IPS DF 6.9 (cell line): ENCODE measurements around the gene LRP5.
A peak's percentile ranks its signal among the peaks of the same experiment; 100 is the strongest.
"Not testable (repeated sequence)": the region's sequence is repeated elsewhere in the genome, so short reads cannot be mapped to it uniquely, and the experiment has no call there.

ENCODE experiments used
- DNase-seq: peaks from one replicate; pipeline ENCODE4 v3.0.0-alpha.2; 2013; ENCODE audit warnings: low read depth, low spot score
- H3K27ac ChIP-seq: one replicate; pipeline ENCODE4 v1.5.1; 2013; ENCODE audit warnings: low read length, control low read depth
- H3K27me3 ChIP-seq: 2 replicates; pipeline ENCODE4 v1.6.1; 2013; ENCODE audit warnings: mild to moderate bottlenecking, low read length; ENCODE audit not compliant: control insufficient read depth, insufficient read depth
- H3K36me3 ChIP-seq: 2 replicates; pipeline ENCODE4 v1.6.1; 2013; ENCODE audit warnings: low read length; ENCODE audit not compliant: control insufficient read depth, insufficient read depth
- H3K4me1 ChIP-seq: 2 replicates; pipeline ENCODE4 v1.6.1; 2013; ENCODE audit warnings: low read length; ENCODE audit not compliant: control insufficient read depth, insufficient read depth
- H3K4me3 ChIP-seq: 2 replicates; pipeline ENCODE4 v1.5.1; 2013; ENCODE audit warnings: mild to moderate bottlenecking, low read length
- H3K9me3 ChIP-seq: 2 replicates; pipeline ENCODE4 v1.6.1; 2013; ENCODE audit warnings: low read length, inconsistent platforms; ENCODE audit not compliant: control insufficient read depth, insufficient read depth
- WGBS: extraction: QIAGEN DNeasy Blood & Tissue Kit; methylation state at CpG from one replicate; pipeline ENCODE4 v1.1.7; 2013; ENCODE audit warnings: mixed read lengths, missing lambda C conversion rate; ENCODE audit not compliant: insufficient read length, insufficient coverage; 5-methylcytosine and 5-hydroxymethylcytosine counted together

The LRP5 gene

DNA sequence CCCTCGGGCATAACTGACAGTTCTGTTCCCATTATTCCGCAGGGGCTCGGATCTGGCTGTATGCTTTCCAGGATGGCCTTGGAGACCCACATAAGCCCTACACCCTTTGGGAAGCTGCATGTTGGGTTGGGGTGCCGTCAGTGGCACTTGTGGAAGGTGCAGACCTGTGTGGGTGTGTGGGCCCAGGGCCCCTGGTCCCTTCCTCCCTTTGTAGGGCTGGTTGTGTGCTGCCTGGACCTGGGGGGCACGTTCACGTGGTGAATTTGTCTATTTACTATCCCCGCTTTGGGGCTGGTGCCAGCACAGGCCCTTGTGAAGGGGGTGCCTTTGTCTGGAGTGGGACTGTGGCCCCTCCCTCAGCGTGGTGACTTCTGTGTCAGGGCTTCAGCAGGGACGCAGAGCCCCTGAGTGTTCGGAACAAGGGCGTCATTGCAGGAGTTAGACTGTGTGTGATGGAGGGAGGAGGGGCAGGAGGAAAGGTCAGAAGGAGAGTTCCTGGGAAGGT lies 133.2 kb downstream of the LRP5 start:
- H3K4me1 ChIP-seq: 0 out of 2 replicates have a peak, but pooled peaks cover 2% of the 10 kb centered on the region
- H3K36me3 ChIP-seq: no peaks in the 10 kb centered on the region
- H3K27ac ChIP-seq: no peak overlapping the region
- no peak overlapping the region for H3K4me3 ChIP-seq
- no peaks in the 10 kb centered on the region for H3K9me3 ChIP-seq
- no peaks in the 10 kb centered on the region for H3K27me3 ChIP-seq
- WGBS: no CpG with 5 or more reads among the region's 11 CpGs
- DNase-seq: no peak

DNA sequence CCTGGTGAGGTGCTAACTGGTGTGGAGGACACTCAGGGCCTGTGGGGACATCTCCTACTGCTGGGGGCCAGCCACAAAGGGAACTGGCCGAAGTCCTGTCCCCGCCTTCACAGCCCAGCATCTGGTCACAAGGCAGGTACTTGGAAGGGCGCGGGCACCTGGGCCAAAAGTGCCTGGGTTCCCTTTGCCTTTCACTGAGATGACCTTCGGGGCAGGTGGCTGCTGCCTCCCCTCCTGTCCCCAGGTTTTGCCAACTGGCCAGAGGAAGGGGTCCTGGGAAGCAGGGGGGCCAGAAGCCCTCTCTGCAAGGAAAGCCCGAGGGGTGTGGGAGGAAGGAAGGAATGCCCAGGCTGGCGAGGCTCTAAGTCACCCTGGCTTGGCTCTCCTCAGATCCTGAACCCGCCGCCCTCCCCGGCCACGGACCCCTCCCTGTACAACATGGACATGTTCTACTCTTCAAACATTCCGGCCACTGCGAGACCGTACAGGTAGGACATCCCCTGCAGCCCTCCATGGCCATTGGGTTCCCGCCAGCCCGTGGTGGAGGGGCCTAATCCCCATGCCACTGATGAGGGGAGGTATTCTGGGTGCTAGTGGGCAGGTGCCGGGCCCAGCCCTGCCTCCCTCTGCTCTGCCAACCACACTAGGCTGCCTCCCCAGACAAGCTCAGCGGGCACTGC lies 133.8 kb downstream of the LRP5 start:
- Histone ChIP-seq H3K4me1 (0 out of 2 replicates have a peak, but pooled peaks cover 2% of the 10 kb centered on the region), H3K27me3 (no peaks in the 10 kb centered on the region), H3K27ac (no peak overlapping the region), H3K9me3 (no peaks in the 10 kb centered on the region), H3K36me3 (no peaks in the 10 kb centered on the region), H3K4me3 (no peak overlapping the region)
- no peak for DNase-seq
- no CpG with 5 or more reads among the region's 18 CpGs for WGBS

- Histone ChIP-seq H3K27me3 (no peaks in the 10 kb centered on the region), H3K4me1 (0 out of 2 replicates have a peak, but pooled peaks cover 2% of the 10 kb centered on the region), H3K4me3 (no peak overlapping the region), H3K27ac (no peak overlapping the region), H3K36me3 (no peaks in the 10 kb centered on the region), H3K9me3 (no peaks in the 10 kb centered on the region)
- peak; percentile 66 for DNase-seq
- WGBS: no CpG with 5 or more reads among the region's 25 CpGs
Observed at GRCh38 chr11:68447015-68447801, 134.8 kb downstream of the LRP5 start.

DNA sequence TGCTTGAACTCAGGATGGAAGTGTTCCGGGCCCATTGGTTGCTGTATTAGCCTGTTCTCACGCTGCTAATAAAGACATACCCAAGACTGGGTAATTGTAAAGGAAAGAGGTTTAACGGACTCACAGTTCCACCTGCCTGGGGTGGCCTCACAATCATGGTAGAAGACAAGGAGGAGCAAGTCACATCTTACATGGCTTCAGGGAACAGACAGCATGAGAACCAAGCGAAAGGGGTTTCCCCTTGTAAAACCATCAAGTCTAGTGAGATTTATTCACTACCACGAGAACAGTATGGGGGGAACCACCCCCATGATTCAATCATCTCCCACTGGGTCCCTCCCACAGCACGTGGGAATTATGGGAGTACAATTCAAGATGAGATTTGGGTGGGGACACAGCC lies 135.5 kb downstream of the LRP5 start:
- not testable (repeated sequence) for H3K4me3 ChIP-seq, H3K27me3 ChIP-seq, H3K4me1 ChIP-seq, DNase-seq, H3K27ac ChIP-seq, H3K36me3 ChIP-seq, H3K9me3 ChIP-seq
- WGBS: no CpG with 5 or more reads among the region's 6 CpGs

DNA sequence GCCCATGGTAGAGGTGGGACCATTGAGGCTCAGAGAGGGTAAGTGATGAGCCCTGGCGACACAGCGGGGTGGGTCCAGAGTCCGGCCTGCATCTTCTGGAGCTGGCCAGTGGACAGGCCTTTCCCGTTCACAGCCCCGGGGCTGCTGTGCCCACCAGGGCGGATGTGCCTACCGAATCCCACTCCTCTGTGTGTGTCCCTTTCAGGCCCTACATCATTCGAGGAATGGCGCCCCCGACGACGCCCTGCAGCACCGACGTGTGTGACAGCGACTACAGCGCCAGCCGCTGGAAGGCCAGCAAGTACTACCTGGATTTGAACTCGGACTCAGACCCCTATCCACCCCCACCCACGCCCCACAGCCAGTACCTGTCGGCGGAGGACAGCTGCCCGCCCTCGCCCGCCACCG lies 136.2 kb downstream of the LRP5 start:
- DNase-seq: no peak
- H3K36me3 ChIP-seq: no peaks in the 10 kb centered on the region

GRCh38 chr11:68449951-68450350 lies 137.6 kb downstream of the LRP5 start:
- no peaks in the 10 kb centered on the region for H3K36me3 ChIP-seq
- H3K9me3 ChIP-seq: no peaks in the 10 kb centered on the region
- H3K27me3 ChIP-seq: no peaks in the 10 kb centered on the region
- no peak overlapping the region for H3K4me3 ChIP-seq
- H3K27ac ChIP-seq: no peak overlapping the region
- H3K4me1 ChIP-seq: peaks cover 5% of the 10 kb centered on the region; the same call in 1 of the 2 replicates
- WGBS: no CpG with 5 or more reads among the region's 11 CpGs
- DNase-seq: no peak

More for the DNA sequence above, 136.2 kb downstream of the LRP5 start:
- Histone ChIP-seq H3K4me1 (0 out of 2 replicates have a peak, but pooled peaks cover 2% of the 10 kb centered on the region), H3K4me3 (no peak overlapping the region), H3K27me3 (no peaks in the 10 kb centered on the region), H3K27ac (no peak overlapping the region), H3K9me3 (no peaks in the 10 kb centered on the region)
- no CpG with 5 or more reads among the region's 25 CpGs for WGBS

GRCh38 chr11:68450711-68451110 lies 138.3 kb downstream of the LRP5 start:
- Histone ChIP-seq H3K9me3 (no peaks in the 10 kb centered on the region), H3K36me3 (no peaks in the 10 kb centered on the region), H3K27ac (no peak overlapping the region), H3K27me3 (no peaks in the 10 kb centered on the region), H3K4me3 (no peak overlapping the region), H3K4me1 (peaks cover 5% of the 10 kb centered on the region; the same call in 1 of the 2 replicates)
- no peak for DNase-seq
- WGBS: no CpG with 5 or more reads among the region's 8 CpGs

GRCh38 chr11:68454767-68455166 lies 142.4 kb downstream of the LRP5 start:
- H3K4me3 ChIP-seq: no peak overlapping the region
- no peak overlapping the region for H3K27ac ChIP-seq
- H3K36me3 ChIP-seq: no peaks in the 10 kb centered on the region
- H3K9me3 ChIP-seq: no peaks in the 10 kb centered on the region
- no peak for DNase-seq
- no CpG with 5 or more reads among the region's 8 CpGs for WGBS
- H3K4me1 ChIP-seq: peaks cover 3% of the 10 kb centered on the region; the same call in 1 of the 2 replicates
- H3K27me3 ChIP-seq: no peaks in the 10 kb centered on the region

DNA sequence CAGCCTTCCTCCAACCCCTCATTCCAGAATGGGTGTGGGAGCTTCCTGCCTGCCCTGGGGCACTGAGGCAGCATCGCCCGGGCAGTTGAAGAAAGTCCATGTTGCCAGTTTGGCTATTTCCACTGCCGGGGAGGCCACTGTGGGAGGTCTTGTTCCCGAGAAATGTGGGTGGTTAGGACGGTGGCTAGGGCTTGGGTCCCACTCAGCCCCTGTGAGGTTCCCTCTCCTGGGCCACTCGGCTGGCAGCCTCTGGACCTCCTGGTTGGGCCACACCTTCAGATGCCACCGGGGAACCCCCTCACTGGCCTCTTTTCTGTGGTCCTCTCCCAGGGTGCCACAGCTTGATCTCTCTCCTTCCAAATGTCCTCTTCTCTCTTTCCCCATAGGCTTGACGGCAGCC lies 143.1 kb downstream of the LRP5 start:
- no peak overlapping the region for H3K27ac ChIP-seq

DNA sequence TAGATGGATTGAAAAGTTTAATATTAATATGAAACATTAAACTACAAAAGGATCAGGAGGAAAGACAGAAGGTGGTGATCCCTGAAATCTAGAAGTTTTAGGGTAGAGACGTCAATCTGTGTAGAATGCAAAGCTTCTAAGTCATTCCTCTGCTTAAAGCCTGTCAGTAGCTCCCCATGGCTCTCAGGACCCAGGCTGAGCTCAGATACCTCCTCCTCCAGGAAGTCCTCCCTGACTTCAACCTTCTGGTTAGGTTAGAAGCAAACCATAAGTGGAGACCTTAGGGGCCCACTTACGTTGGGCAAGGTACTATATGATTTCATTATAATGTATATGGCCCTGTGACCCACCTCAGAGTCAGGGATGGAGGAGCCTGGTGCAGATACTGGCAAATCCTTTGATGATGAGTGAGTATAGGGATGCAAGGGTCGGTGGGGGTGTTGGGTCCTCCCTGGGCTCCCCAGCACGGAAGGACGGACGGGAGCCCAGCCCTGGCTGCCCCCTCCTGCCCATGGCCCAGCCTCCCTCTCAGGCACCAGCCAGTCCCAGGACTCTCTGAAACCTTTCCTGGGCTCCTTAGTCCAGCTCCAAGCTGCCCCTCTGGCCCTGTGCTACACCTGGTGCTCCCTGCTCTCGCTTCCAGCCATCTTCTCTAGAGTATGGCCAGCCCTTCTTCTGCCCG lies 145.0 kb downstream of the LRP5 start:
- no peaks in the 10 kb centered on the region for H3K9me3 ChIP-seq
- no peaks in the 10 kb centered on the region for H3K36me3 ChIP-seq
- no peaks in the 10 kb centered on the region for H3K27me3 ChIP-seq
- H3K4me3 ChIP-seq: no peak overlapping the region
- no peak for DNase-seq
- peaks cover 3% of the 10 kb centered on the region; the same call in 1 of the 2 replicates for H3K4me1 ChIP-seq
- H3K27ac ChIP-seq: no peak overlapping the region
- WGBS: no CpG with 5 or more reads among the region's 8 CpGs

More for the DNA sequence above, 143.1 kb downstream of the LRP5 start:
- WGBS: no CpG with 5 or more reads among the region's 8 CpGs
- H3K36me3 ChIP-seq: no peaks in the 10 kb centered on the region
- no peaks in the 10 kb centered on the region for H3K27me3 ChIP-seq
- DNase-seq: no peak
- H3K4me3 ChIP-seq: no peak overlapping the region
- peaks cover 3% of the 10 kb centered on the region; the same call in 1 of the 2 replicates for H3K4me1 ChIP-seq
- no peaks in the 10 kb centered on the region for H3K9me3 ChIP-seq
